ENCODE data around the gene APLP2.
"Not testable (repeated sequence)": the region's sequence is repeated elsewhere in the genome, so short reads cannot be mapped to it uniquely, and the experiment has no call there.

APLP2 gene

GRCh38 chr11:130150790-130151189 lies 81.1 kb downstream of the APLP2 start:
- no peak for DNase-seq

GRCh38 chr11:130151196-130151595 lies 81.5 kb downstream of the APLP2 start:
- no peak for DNase-seq

GRCh38 chr11:130156108-130157022 lies 86.7 kb downstream of the APLP2 start:
- peak; percentile 84 for DNase-seq

- no peak for DNase-seq
These were observed 87.4 kb downstream of the APLP2 start for GRCh38 chr11:130157101-130157500.

- DNase-seq: no peak
These were observed 88.1 kb downstream of the APLP2 start for GRCh38 chr11:130157840-130158239.

- DNase-seq: no peak
These were observed 89.4 kb downstream of the APLP2 start for GRCh38 chr11:130159139-130159538.

- no peak for DNase-seq
These were observed 90.2 kb downstream of the APLP2 start, which contains the start of gene ST14 for GRCh38 chr11:130159657-130160497. Gene ST14, plus strand, starts transcription at chr11:130159782. Its CDS starts 198 bp downstream, at chr11:130159980.

- DNase-seq: no peak
These were observed 90.9 kb downstream of the APLP2 start for GRCh38 chr11:130160498-130161155.

- no peak for DNase-seq
These were observed 91.9 kb downstream of the APLP2 start for GRCh38 chr11:130161441-130162145.

- DNase-seq: no peak
These were observed 93.0 kb downstream of the APLP2 start for GRCh38 chr11:130162733-130163132.

- no peak for DNase-seq
These were observed 93.9 kb downstream of the APLP2 start for GRCh38 chr11:130163346-130164220.

GRCh38 chr11:130164221-130164570 lies 94.5 kb downstream of the APLP2 start:
- no peak for DNase-seq

- no peak for DNase-seq
These were observed 96.1 kb downstream of the APLP2 start for GRCh38 chr11:130165601-130166456.

- DNase-seq: peak; percentile 92
These were observed 96.7 kb downstream of the APLP2 start for GRCh38 chr11:130166457-130166784.

GRCh38 chr11:130167146-130167545 lies 97.5 kb downstream of the APLP2 start:
- DNase-seq: no peak

- DNase-seq: no peak
These were observed 98.4 kb downstream of the APLP2 start for GRCh38 chr11:130168105-130168504.

- DNase-seq: no peak
These were observed 100.7 kb downstream of the APLP2 start for GRCh38 chr11:130170345-130170744.

- DNase-seq: no peak
These were observed 101.8 kb downstream of the APLP2 start for GRCh38 chr11:130171534-130171933.

GRCh38 chr11:130172001-130172400 lies 102.3 kb downstream of the APLP2 start:
- not testable (repeated sequence) for DNase-seq

- DNase-seq: no peak
These were observed 104.9 kb downstream of the APLP2 start for GRCh38 chr11:130174642-130175041.
